Measurements from ENCODE around the gene XIST.

The XIST gene

DNA sequence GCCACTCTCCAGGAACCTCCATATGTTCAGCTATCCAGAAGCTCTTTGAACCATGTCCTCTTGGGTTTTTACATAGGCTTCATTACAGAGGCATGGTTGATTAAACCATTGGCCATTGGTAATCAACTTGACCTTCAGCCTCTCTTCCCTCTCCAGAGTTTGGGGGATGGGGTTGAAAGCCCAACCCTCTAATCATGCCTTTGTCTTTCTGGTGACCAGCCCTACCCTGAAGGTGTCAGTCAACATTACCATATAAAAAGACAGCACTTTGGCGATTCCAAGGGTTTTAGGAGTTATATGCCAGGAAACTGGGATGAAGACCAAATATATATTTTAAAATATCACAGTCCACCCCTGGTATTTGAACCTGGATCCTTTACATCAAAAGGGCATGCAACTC lies 67.0 kb downstream of the XIST start:
- no peak for DNase-seq

All from stimulated activated CD4-positive, alpha-beta T cell treated with anti-CD3 and anti-CD28 coated beads, Interleukin-2, amount 100 ng/mL, for 24 hours (primary cell).